Measurements from ENCODE around the gene KIAA0232.

Gene KIAA0232

GRCh38 chr4:6855692-6856297 is 73.3 kb downstream of the KIAA0232 start:
- no peak for DNase-seq

DNA sequence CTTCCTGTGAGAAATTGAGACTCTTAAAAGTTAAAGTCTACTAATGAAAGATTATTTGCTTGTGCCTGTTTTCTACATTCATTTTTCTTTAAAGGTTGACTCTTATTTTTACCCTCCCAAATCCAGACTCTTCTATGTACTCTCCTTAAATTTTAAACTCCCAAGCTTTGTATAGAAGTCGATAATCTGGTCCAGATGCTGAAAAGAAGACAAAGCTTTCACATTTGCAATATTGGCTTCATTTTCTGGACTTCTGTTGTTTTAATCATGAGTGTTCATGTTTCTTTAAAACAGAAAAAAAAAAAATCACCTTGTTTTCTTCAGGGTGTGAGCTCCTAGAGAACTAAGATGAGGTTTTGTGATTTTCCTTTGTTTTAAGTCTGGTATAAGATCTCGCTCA is 73.9 kb downstream of the KIAA0232 start:
- DNase-seq = no peak

GRCh38 chr4:6857009-6857882 is 74.7 kb downstream of the KIAA0232 start:
- no peak for DNase-seq

GRCh38 chr4:6858997-6859396 is 76.5 kb downstream of the KIAA0232 start:
- DNase-seq = no peak

- DNase-seq = no peak
Observed at GRCh38 chr4:6859543-6859942, 77.0 kb downstream of the KIAA0232 start.

GRCh38 chr4:6868386-6868785 is 85.9 kb downstream of the KIAA0232 start:
- DNase-seq = no peak

GRCh38 chr4:6869944-6870343 is 87.4 kb downstream of the KIAA0232 start:
- DNase-seq = no peak

DNA sequence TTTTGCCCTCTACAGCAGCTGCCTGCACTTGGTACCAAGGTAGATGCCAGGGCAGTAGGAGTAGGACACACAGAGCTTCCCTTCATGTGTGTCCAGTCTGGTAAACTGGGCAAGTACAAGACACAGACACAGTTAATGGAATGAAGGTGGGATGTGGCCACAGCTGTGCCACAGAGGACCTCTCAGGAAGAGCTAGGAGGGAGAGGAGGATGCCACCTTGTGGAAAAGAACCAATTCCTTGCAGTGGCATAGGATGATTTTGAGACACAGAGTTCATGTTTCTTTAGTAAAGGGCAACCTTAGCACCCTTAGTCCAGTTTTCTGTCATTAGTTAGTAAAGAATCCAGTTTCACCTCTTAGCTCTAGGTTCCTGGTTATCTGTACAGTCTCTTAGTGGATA is 90.8 kb downstream of the KIAA0232 start:
- no peak for DNase-seq

- no peak for DNase-seq
Observed at GRCh38 chr4:6873792-6874461, 91.4 kb downstream of the KIAA0232 start.

GRCh38 chr4:6874981-6875380 is 92.5 kb downstream of the KIAA0232 start:
- no peak for DNase-seq

DNA sequence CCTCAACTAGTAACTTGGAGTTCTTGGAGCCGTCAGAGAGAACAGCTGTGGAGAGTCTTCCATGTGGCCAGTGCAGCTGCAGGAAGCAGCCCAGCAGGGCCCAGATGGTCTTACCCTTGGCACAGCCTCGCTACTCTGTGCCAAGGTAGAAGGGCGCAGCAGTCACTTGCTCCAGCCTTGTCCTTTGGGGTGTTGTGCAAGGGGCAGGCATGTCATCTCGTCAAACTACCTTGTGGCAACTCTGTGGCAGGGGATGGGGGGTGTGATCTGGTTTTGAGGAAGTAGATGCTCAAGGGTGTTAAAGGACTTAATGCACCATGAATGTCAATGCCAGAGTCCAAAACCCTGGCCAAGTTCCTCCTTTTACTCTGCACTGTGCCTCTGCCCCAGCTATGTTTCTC is 92.9 kb downstream of the KIAA0232 start:
- no peak for DNase-seq

GRCh38 chr4:6876440-6876839 is 93.9 kb downstream of the KIAA0232 start:
- DNase-seq = no peak

DNA sequence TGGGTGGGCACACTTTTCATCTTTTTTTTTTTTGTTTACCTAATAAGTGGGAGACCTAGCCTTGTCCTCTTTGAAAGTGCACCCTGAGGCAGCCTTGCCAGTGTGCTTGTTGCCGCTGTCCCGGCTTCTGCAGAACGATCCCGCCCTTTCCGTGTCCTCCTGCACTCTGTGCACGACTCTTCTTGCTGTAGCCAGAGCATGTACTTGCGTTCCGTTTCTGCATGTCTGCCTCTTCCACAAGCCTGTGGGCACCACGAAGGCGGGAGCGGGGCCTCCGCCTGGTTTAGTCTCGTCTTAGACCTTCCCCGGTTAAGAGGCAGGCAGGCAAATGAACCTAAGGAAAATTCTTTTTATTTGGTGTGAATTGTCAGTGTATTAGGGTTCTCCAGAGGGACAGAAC is 94.5 kb downstream of the KIAA0232 start:
- no peak for DNase-seq

DNA sequence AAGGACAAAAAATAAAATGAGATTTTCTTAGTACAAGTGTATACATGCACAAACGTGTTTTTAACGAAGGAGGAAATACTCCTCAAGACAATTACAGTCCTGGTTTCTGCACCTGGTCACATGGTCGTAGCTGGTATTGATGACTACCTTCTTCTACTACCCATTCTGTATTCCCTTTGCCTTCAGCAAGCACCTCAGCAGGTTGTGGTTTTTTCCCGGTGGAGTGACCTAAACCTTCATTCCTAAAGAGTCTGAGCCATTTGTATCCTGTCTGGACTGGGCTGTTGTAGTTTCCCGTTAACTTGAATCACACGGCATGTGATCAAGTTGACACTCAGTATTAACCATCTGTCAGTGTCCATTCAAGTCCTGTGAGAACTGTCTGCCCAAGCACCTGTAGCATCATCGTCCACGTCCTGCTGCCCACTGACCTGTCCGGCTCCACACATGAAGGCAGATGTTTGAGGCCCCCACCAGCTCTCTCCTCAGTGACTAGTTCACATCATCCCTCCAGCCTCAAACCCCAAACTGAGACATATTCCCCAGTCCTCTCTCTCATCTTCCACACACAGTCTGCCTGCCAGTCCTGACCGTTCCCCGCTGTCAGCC is 96.0 kb downstream of the KIAA0232 start:
- no peak for DNase-seq

GRCh38 chr4:6880691-6881090 is 98.2 kb downstream of the KIAA0232 start:
- no peak for DNase-seq

GRCh38 chr4:6881908-6882307 is 99.4 kb downstream of the KIAA0232 start:
- DNase-seq = no peak

- DNase-seq = no peak
Observed at GRCh38 chr4:6884341-6884870, 101.9 kb downstream of the KIAA0232 start.

DNA sequence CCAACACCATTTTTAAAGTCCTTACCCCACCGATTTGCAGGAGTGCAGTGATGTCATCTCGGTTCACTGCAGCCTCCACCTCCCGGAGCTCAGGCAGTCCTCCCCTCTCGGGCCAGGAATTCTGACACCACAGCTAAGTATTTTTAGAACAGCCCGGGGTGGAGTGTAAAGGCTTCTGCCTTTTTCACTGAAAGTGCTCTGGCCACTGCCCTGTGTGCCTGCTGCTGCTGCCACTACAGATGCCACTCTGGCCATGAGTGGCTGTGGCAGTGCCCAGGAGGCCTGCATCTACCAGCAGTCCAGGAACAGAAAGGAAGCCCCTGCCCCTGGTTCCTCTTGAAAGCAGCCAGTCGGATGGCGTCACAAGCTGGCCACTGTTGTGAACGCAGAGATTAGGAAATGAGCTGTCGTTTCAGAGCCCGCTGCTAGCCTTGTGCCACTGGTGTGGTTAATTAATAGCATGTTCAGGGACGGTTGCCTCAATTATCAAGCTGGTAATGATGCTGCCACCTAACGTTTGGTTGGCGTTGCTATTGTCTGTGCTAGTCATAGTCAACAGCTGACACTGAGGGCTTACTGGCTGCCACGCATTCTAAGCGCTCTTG is 103.5 kb downstream of the KIAA0232 start:
- DNase-seq = no peak

DNA sequence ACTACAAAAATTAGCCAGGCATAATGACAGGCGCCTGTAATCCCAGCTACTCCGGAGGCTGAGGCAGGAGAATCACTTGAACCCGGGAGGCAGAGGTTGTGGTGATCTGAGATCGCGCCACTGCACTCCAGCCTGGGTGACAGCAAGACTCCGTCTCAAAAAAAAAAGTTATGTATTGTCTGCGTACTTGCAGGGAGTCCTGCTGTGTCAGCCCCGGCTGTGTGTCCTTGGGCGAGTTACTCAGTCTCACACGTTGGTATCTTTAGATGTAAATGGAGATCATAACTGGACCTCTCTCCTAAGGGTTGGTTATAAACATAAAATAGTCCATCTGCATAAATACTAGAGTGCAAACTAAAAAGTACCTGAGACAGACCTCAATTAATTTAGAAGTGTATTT is 104.4 kb downstream of the KIAA0232 start:
- DNase-seq = no peak

- no peak for DNase-seq
Observed at GRCh38 chr4:6887591-6888371, 105.3 kb downstream of the KIAA0232 start.

GRCh38 chr4:6888506-6889071 is 106.1 kb downstream of the KIAA0232 start:
- DNase-seq = no peak
